Cerebellar cortex (tissue), 1 donor: ENCODE data around the gene HIGD2A.

Experiments
- DNase-seq: peaks from one replicate; pipeline ENCODE4 v3.0.0-alpha.2; 2015; ENCODE audit warnings: low spot score

Gene HIGD2A

GRCh38 chr5:176388444-176389134 is at the start of gene HIGD2A, which contains the start of gene NOP16:
HIGD2A (plus strand) TSS chr5:176388751; CDS start chr5:176388820, 69 bp downstream.
NOP16 (minus strand) TSS chr5:176388598; CDS start chr5:176388539, 59 bp downstream.
- DNase-seq: peak; percentile 99

- no peak for DNase-seq
Measured at GRCh38 chr5:176339304-176339703, 49.2 kb upstream of the HIGD2A start.

- no peak for DNase-seq
Measured at GRCh38 chr5:176341325-176342157, 47.0 kb upstream of the HIGD2A start.

- no peak for DNase-seq
Measured at GRCh38 chr5:176342158-176342483, 46.4 kb upstream of the HIGD2A start.

GRCh38 chr5:176342766-176343458 is 45.6 kb upstream of the HIGD2A start:
- no peak for DNase-seq

- no peak for DNase-seq
Measured at GRCh38 chr5:176350416-176350815, 38.1 kb upstream of the HIGD2A start.

- no peak for DNase-seq
Measured at GRCh38 chr5:176352116-176352878, 36.3 kb upstream of the HIGD2A start.

GRCh38 chr5:176353533-176353932 is 35.0 kb upstream of the HIGD2A start:
- no peak for DNase-seq

- no peak for DNase-seq
Measured at GRCh38 chr5:176355400-176356178, 33.0 kb upstream of the HIGD2A start.

- DNase-seq: no peak
Measured at GRCh38 chr5:176356179-176356566, 32.4 kb upstream of the HIGD2A start.

- DNase-seq: no peak
Measured at GRCh38 chr5:176359658-176360057, 28.9 kb upstream of the HIGD2A start.

GRCh38 chr5:176360894-176361436 is 27.6 kb upstream of the HIGD2A start:
- peak; percentile 25 for DNase-seq

- DNase-seq: peak; percentile 92
Measured at GRCh38 chr5:176361437-176362232, 26.9 kb upstream of the HIGD2A start, which contains the start of gene KIAA1191. KIAA1191 (minus strand) TSS chr5:176361764; CDS start chr5:176359508, 2,256 bp downstream.

GRCh38 chr5:176362233-176362490 is 26.4 kb upstream of the HIGD2A start:
- no peak for DNase-seq

GRCh38 chr5:176364765-176365350 is 23.7 kb upstream of the HIGD2A start:
- peak; percentile 31 for DNase-seq

- no peak for DNase-seq
Measured at GRCh38 chr5:176365351-176366231, 23.0 kb upstream of the HIGD2A start, which contains the start of gene ARL10. ARL10 (plus strand) TSS chr5:176365487; CDS start chr5:176365564, 77 bp downstream.

GRCh38 chr5:176366232-176366894 is 22.2 kb upstream of the HIGD2A start:
- DNase-seq: no peak

- no peak for DNase-seq
Measured at GRCh38 chr5:176368726-176369125, 19.8 kb upstream of the HIGD2A start.
